ENCODE results near the gene DIPK2A. TPM values are rescaled to one million over a fixed set of nuclear protein-coding genes. Genes with fewer than 3 reads are reported as not detected.

DIPK2A gene
- total RNA-seq, 1 donor from 2014 or later, result 52.0 TPM

DNA sequence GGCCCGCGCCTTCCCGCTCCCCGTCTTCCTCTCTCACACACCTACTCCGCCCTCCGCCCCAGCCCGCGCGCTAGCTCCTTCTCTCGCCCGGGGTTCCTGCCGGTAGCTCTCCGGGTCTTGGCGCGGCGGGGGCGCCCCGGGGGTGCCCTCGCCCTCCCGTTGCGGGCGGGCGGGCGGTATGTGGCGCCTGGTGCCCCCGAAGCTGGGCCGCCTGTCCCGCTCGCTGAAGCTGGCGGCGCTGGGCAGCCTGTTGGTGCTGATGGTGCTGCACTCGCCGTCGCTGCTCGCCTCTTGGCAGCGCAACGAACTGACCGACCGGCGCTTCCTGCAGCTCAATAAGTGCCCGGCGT, 507 bp downstream of the DIPK2A start:
- TF ChIP-seq, protein P1, sequence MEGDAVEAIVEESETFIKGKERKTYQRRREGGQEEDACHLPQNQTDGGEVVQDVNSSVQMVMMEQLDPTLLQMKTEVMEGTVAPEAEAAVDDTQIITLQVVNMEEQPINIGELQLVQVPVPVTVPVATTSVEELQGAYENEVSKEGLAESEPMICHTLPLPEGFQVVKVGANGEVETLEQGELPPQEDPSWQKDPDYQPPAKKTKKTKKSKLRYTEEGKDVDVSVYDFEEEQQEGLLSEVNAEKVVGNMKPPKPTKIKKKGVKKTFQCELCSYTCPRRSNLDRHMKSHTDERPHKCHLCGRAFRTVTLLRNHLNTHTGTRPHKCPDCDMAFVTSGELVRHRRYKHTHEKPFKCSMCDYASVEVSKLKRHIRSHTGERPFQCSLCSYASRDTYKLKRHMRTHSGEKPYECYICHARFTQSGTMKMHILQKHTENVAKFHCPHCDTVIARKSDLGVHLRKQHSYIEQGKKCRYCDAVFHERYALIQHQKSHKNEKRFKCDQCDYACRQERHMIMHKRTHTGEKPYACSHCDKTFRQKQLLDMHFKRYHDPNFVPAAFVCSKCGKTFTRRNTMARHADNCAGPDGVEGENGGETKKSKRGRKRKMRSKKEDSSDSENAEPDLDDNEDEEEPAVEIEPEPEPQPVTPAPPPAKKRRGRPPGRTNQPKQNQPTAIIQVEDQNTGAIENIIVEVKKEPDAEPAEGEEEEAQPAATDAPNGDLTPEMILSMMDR (IDR thresholded peaks at IDR 0.05; ENCODE audit: unreplicated experiment), result no peak
- Mint-ChIP-seq H3K27me3 (ENCODE audit: low read depth) (no peaks in the 10 kb centered on the region), H3K36me3 (no peaks in the 10 kb centered on the region), H3K9me3 (no peaks in the 10 kb centered on the region), H3K4me3 (peak overlapping the region; percentile 94), H3K4me1 (peaks cover 29% of the 10 kb centered on the region), H3K27ac (peak overlapping the region; percentile 99)
- DNase-seq (ENCODE audit: low spot score in 2 of 2, unreplicated experiment in 2 of 2), result no peak

DNA sequence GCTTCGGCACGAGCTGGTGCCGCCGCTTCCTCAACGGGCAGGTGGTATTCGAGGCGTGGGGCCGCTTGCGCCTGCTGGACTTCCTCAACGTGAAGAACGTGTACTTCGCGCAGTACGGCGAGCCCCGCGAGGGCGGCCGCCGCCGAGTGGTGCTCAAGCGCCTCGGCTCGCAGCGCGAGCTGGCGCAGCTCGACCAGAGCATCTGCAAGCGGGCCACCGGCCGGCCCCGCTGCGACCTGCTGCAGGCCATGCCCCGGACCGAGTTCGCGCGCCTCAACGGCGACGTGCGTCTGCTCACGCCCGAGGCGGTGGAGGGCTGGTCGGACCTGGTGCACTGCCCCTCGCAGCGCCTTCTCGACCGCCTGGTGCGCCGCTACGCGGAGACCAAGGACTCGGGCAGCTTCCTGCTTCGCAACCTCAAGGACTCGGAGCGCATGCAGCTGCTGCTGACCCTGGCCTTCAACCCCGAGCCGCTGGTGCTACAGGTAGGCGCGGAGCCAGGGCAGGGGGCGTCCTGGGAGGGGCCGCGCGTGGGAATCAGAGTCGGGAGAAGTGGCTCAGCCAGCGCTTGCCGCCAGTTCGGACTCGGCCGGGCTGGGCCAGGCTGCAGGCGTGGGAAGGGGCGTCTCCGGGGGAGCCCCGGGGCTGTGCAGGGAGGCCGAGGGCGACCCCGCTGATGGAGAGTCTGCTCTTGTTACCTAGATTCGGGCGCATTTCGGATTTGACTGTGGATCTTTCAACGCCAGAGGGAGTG, 1.1 kb downstream of the DIPK2A start:
- TF ChIP-seq, protein P1 (IDR thresholded peaks at IDR 0.05; ENCODE audit: unreplicated experiment), result peak; percentile 37
- Mint-ChIP-seq H3K27ac (peak overlapping the region; percentile 96), H3K27me3 (ENCODE audit: low read depth) (no peaks in the 10 kb centered on the region), H3K4me3 (peak overlapping the region; percentile 94), H3K36me3 (no peaks in the 10 kb centered on the region), H3K4me1 (peaks cover 34% of the 10 kb centered on the region), H3K9me3 (no peaks in the 10 kb centered on the region)
- peak; percentile 48 to 63 for DNase-seq (ENCODE audit: low spot score in 2 of 2, unreplicated experiment in 2 of 2)

DNA sequence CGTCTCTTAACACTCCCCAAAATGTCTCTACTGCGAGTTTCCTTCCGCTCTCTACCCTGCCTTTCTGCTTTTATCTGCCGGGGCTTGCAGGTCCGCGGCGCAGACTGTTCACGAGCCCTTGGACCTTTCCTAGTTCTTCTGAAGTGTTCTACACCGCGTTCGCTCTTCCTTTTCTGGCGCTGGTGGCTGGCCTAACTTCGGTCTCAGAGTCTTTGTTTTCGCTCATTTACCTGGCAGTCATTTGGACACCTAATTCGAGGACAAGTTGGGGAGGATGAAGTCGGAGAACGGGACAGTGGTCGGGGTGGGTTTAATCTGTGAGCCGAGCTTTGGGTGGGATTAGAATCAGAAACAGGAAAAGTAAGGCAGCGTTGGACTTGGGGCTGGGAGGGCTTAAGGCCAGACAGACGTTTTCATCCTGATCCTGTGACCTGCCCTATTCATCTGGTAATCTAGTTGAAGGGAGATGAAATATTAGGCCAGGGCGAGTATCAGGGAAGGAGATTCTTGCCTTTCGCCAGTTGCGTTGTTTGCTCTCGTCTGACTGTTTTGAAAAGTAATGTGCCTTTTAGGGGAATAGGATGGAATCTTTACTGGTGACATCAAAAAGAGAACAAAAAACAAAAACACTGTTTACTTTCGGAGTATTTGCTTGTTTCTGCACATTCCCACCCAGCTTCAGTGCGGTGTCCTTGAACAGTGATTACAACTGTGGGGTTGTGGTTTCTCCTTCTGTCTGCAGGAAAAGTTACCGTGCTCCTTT, 1.8 kb downstream of the DIPK2A start:
- Mint-ChIP-seq H3K4me1 (peaks cover 41% of the 10 kb centered on the region), H3K27ac (peak overlapping the region; percentile 96), H3K9me3 (no peaks in the 10 kb centered on the region), H3K27me3 (ENCODE audit: low read depth) (no peaks in the 10 kb centered on the region), H3K4me3 (peak overlapping the region; percentile 94), H3K36me3 (no peaks in the 10 kb centered on the region)
- DNase-seq (ENCODE audit: low spot score in 2 of 2, unreplicated experiment in 2 of 2), result no peak
- TF ChIP-seq, protein P1 (IDR thresholded peaks at IDR 0.05; ENCODE audit: unreplicated experiment), result no peak

DNA sequence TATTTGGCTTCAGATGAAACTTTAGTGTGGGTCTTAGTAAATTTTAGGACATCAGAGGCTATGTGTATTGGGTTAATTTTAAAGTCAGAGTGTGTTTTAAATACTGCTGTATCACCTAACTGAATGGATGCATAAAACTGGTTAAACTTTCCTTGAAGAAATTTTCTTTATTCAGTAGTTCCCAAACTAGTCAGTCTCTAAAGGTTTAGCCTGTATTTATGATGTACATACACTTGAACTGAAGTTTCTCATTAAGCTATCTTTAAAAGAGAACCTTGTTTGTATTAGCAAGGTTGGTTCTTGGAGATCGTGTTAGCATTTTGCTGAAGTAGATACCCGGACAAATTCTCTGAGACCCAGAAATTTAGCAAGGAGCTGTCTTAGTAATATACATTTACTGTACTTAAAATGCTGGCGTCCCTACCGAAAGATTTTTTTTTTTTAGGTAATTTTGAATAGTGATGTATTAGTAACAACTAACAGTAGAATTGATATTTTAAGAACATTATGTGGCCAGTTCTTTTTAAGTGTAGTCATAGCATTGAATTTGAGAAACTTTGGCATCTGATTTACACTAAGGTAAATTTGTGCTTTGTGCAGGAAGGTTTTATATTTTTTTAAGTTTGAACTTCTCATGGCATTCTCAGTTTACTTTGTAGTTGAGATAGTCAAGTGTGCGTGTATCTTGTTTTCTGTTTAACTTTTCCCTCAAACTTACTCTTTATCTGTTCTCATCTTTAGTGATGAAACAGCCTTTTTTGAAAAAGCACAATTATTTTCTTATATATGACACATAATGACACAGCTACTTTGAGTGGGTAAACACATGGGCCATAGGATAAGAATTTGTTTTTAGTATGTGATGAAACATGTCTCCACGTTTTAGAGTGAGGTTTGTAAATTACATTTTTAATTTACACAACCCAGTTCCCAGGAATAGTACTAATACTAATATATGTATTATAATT, 2.9 kb downstream of the DIPK2A start:
- H3K27ac Mint-ChIP-seq, result peak overlapping the region; percentile 96
- DNase-seq (ENCODE audit: low spot score in 2 of 2, unreplicated experiment in 2 of 2), result no peak
- H3K4me1 Mint-ChIP-seq, result peaks cover 43% of the 10 kb centered on the region

More for the DNA sequence above, 2.9 kb downstream of the DIPK2A start:
- no peaks in the 10 kb centered on the region for H3K9me3 Mint-ChIP-seq
- TF ChIP-seq, protein P1 (IDR thresholded peaks at IDR 0.05; ENCODE audit: unreplicated experiment), result no peak
- peak overlapping the region; percentile 94 for H3K4me3 Mint-ChIP-seq
- no peaks in the 10 kb centered on the region for H3K36me3 Mint-ChIP-seq
- H3K27me3 Mint-ChIP-seq (ENCODE audit: low read depth), result no peaks in the 10 kb centered on the region

Measured in mesothelial cell of epicardium (in vitro differentiated cells).